GM19468 (cell line): ENCODE measurements around the gene TMSB10.
"Not testable (repeated sequence)": the region's sequence is repeated elsewhere in the genome, so short reads cannot be mapped to it uniquely, and the experiment has no call there.

Experiments
- ATAC-seq: cut with Tn5 transposase; IDR thresholded peaks from one replicate; pipeline ENCODE4 v1.9.1; 2021; ENCODE audit warnings: mild to moderate bottlenecking, moderate library complexity, moderate number of reproducible peaks; ENCODE audit not compliant: unreplicated experiment; ENCODE audit errors: extremely low read depth

The TMSB10 gene

GRCh38 chr2:84900971-84901370 lies 4.5 kb upstream of the TMSB10 start:
- ATAC-seq: no peak

- no peak for ATAC-seq
Observed at GRCh38 chr2:84901593-84902120, 3.8 kb upstream of the TMSB10 start.

GRCh38 chr2:84902526-84902925 lies 2.9 kb upstream of the TMSB10 start:
- ATAC-seq: no peak

GRCh38 chr2:84904151-84904550 lies 1.3 kb upstream of the TMSB10 start:
- no peak for ATAC-seq

- no peak for ATAC-seq
Observed at GRCh38 chr2:84904717-84905174, 710 bp upstream of the TMSB10 start.

- ATAC-seq: no peak
Observed at GRCh38 chr2:84906108-84906899, 848 bp downstream of the TMSB10 start.

- no peak for ATAC-seq
Observed at GRCh38 chr2:84906900-84907714, 1.7 kb downstream of the TMSB10 start.

GRCh38 chr2:84908948-84909713 lies 3.7 kb downstream of the TMSB10 start:
- no peak for ATAC-seq

- ATAC-seq: no peak
Observed at GRCh38 chr2:84911135-84911678, 5.8 kb downstream of the TMSB10 start.

- ATAC-seq: no peak
Observed at GRCh38 chr2:84912984-84913383, 7.5 kb downstream of the TMSB10 start.

- no peak for ATAC-seq
Observed at GRCh38 chr2:84914334-84914733, 8.9 kb downstream of the TMSB10 start.

- ATAC-seq: not testable (repeated sequence)
Observed at GRCh38 chr2:84915675-84916074, 10.2 kb downstream of the TMSB10 start.

GRCh38 chr2:84917821-84918220 lies 12.4 kb downstream of the TMSB10 start:
- not testable (repeated sequence) for ATAC-seq

GRCh38 chr2:84918430-84918829 lies 13.0 kb downstream of the TMSB10 start:
- ATAC-seq: no peak

- ATAC-seq: peak; percentile 16
Observed at GRCh38 chr2:84919885-84920580, 14.6 kb downstream of the TMSB10 start.

GRCh38 chr2:84923009-84923408 lies 17.6 kb downstream of the TMSB10 start:
- ATAC-seq: no peak

- no peak for ATAC-seq
Observed at GRCh38 chr2:84924173-84925106, 19.0 kb downstream of the TMSB10 start.

- no peak for ATAC-seq
Observed at GRCh38 chr2:84925336-84925723, 19.9 kb downstream of the TMSB10 start.
